Adrenal gland (tissue), 12 donors: Measurements from ENCODE around the gene SSC5D. TPM values are rescaled to one million over a fixed set of nuclear protein-coding genes. Genes with fewer than 3 reads are reported as not detected.

ENCODE experiments used
- DNase-seq, 7 donors: peaks; one replicate each; pipeline ENCODE4 v3.0.0-alpha.2; 2019 to 2020
- H3K27ac ChIP-seq, 5 donors: fragments of 200-600 bp; sonication (generic) in 4 of 5; 1 replicate in 3 of 5; 2 replicates in 2 of 5; pipeline versions ENCODE4 v1.5.1 to v1.8.0; 2016 to 2020; ENCODE audit warnings: mild to moderate bottlenecking in 1 of 5
- H3K27me3 ChIP-seq: fragments of 200-600 bp; 2 replicates; pipeline ENCODE4 v1.8.0; 2021
- H3K36me3 ChIP-seq, 2 donors: fragments of 200-600 bp; replicated peaks in 1 of 2; 1 replicate in 1 of 2; 2 replicates in 1 of 2; pipeline versions ENCODE4 v1.5.1 to v1.8.0; 2018 to 2022
- H3K4me1 ChIP-seq, 2 donors: fragments of 200-600 bp; replicated peaks in 1 of 2; 1 replicate in 1 of 2; 2 replicates in 1 of 2; pipeline versions ENCODE4 v1.5.1 to v1.8.0; 2018 to 2021
- H3K4me3 ChIP-seq, 4 donors: fragments of 200-600 bp; sonication (generic) in 3 of 4; one replicate each; pipeline ENCODE4 v1.5.1; 2016 to 2018
- H3K9me3 ChIP-seq, 3 donors: fragments of 200-600 bp; sonication (generic) in 1 of 3; replicated peaks in 1 of 3; 1 replicate in 2 of 3; 2 replicates in 1 of 3; pipeline versions ENCODE4 v1.5.1 to v1.8.0; 2016 to 2021
- CTCF ChIP-seq, 6 experiments: fragments of 450-650 bp in 4 of 6; fragments of 200-600 bp in 2 of 6; sonication (generic) in 1 of 6; IDR thresholded peaks; 1 replicate in 5 of 6; 2 replicates in 1 of 6; pipeline versions ENCODE4 v1.5.1 to v1.8.0; 2016 to 2021; ENCODE audit warnings: antibody characterized with exemption in 6 of 6, mild to moderate bottlenecking in 2 of 6, moderate library complexity in 1 of 6
- POLR2A ChIP-seq, 2 donors: fragments of 450-650 bp; IDR thresholded peaks; one replicate each; pipeline ENCODE4 v1.6.1; 2017; ENCODE audit warnings: antibody characterized with exemption in 2 of 2, mild to moderate bottlenecking in 2 of 2, moderate library complexity in 1 of 2
- WGBS, 4 donors: extraction: QIAGEN DNeasy Blood & Tissue Kit in 2 of 4; methylation state at CpG; one replicate each; pipeline versions ENCODE4 v1.1.5 to v1.1.7; 2013 to 2017; 5-methylcytosine and 5-hydroxymethylcytosine counted together
- intact Hi-C, 2 donors: fragments of 100-400 bp; cut with DNase I; formaldehyde crosslinking; loops; one replicate each; pipeline versions ENCODE4 v1.14.1 to v1.15.0; 2022 to 2023
- polyA plus RNA-seq, 3 donors: library from polyadenylated mRNA; stranded (reverse); fragments of 200-250 nt in 2 of 3; fragments of 350-450 nt in 1 of 3; fragmentation: Illumina TruSeq in 1 of 3; extraction: RNeasy Lipid Tissue Mini Kit (QIAGEN cat#74804) in 1 of 3; gene quantifications; one replicate each; pipeline ENCODE4 v1.2.3, GENCODE V29; 2013 to 2014
- total RNA-seq, 9 donors: library from RNA; depleted of rRNA in 4 of 9; stranded (reverse); fragments of >200 nt in 4 of 9; fragments of 120-200 nt in 1 of 9; fragmentation: NEBNext Ultra II Directional in 1 of 9; extraction: Animal tissue kit (Norgen Biotek cat#: 25700) in 1 of 9; gene quantifications; one replicate each; pipeline versions ENCODE4 v1.1.0 to v1.2.4, GENCODE V29; 2013 to 2023
- donor health status: healthy with polysubstance abuse.
- donor health status: Bipolar disorder and iron deficiency.
- donor health status: DM: yes; HTN: yes; CAD: no.
- donor health status: DM: no; HTN: no; CAD: no.
- donor health status: DM: no; HTN: no; CAD: no.
- donor health status: DM: yes; HTN: yes; CAD: no.

SSC5D gene
- total and polyA plus RNA-seq, 12 donors = 0.33 to 10.0 (median 4.4) TPM

- Histone ChIP-seq H3K4me1 (peaks cover 0 to 9% of the 10 kb centered on the region in 2 donors), H3K4me3 (no peak overlapping the region), H3K9me3 (no peaks in the 10 kb centered on the region), H3K27me3 (no peaks in the 10 kb centered on the region), H3K36me3 (no peaks in the 10 kb centered on the region), H3K27ac (no peak overlapping the region)
- DNase-seq = peak in 5 of 7 donors; percentile 56 to 71 (median 70)
- TF ChIP-seq POLR2A (IDR thresholded peaks at IDR 0.05) (no peak), CTCF (IDR thresholded peaks at IDR 0.05) (peak; percentile 81 to 100 (median 94))
- 22 to 49% (median 27%) methylated on average over 16 to 29 of the region's 29 CpGs for WGBS, 4 donors
- intact Hi-C loops = loop anchor here in 1 of 2 donors (2.0 kb wide), 1 partner anchor 35 kb away; no protein-coding TSS in a partner anchor
Measured at GRCh38 chr19:55467236-55468053, 20.8 kb upstream of the SSC5D start.

GRCh38 chr19:55468054-55468393, 20.2 kb upstream of the SSC5D start:
- no peak overlapping the region for H3K27ac ChIP-seq
- intact Hi-C loops = no loop called here
- TF ChIP-seq POLR2A (IDR thresholded peaks at IDR 0.05) = no peak
- TF ChIP-seq CTCF (IDR thresholded peaks at IDR 0.05) = peak in 2 of 6 experiments; percentile 34 to 46
- DNase-seq = no peak
- no peak overlapping the region for H3K4me3 ChIP-seq
- H3K9me3 ChIP-seq = no peaks in the 10 kb centered on the region
- H3K27me3 ChIP-seq = no peaks in the 10 kb centered on the region
- WGBS, 4 donors = 11 to 25% (median 17%) methylated on average over 3 to 4 of the region's 4 CpGs
- peaks cover 0 to 9% of the 10 kb centered on the region in 2 donors for H3K4me1 ChIP-seq
- H3K36me3 ChIP-seq = no peaks in the 10 kb centered on the region

- TF ChIP-seq POLR2A (IDR thresholded peaks at IDR 0.05) (no peak), CTCF (IDR thresholded peaks at IDR 0.05) (no peak)
- no peak for DNase-seq
- Histone ChIP-seq H3K4me1 (peaks cover 0 to 15% of the 10 kb centered on the region in 2 donors), H3K27me3 (no peaks in the 10 kb centered on the region), H3K36me3 (no peaks in the 10 kb centered on the region), H3K27ac (no peak overlapping the region), H3K4me3 (no peak overlapping the region), H3K9me3 (no peaks in the 10 kb centered on the region)
- intact Hi-C loops = no loop called here
- 82 to 91% (median 87%) methylated on average over 13 of the region's 13 CpGs for whole genome bisulfite sequencing, 4 donors
Measured at GRCh38 chr19:55471266-55471665, 17.0 kb upstream of the SSC5D start.

- TF ChIP-seq POLR2A (IDR thresholded peaks at IDR 0.05) = no peak
- no peak for DNase-seq
- Histone ChIP-seq H3K9me3 (no peaks in the 10 kb centered on the region), H3K27ac (no peak overlapping the region), H3K36me3 (no peaks in the 10 kb centered on the region), H3K27me3 (no peaks in the 10 kb centered on the region), H3K4me1 (peaks cover 4 to 15% of the 10 kb centered on the region in 2 donors), H3K4me3 (no peak overlapping the region)
- 55 to 94% (median 77%) methylated on average over 3 to 8 of the region's 8 CpGs for WGBS, 4 donors
- intact Hi-C loops = no loop called here
Measured at GRCh38 chr19:55472463-55472862, 15.8 kb upstream of the SSC5D start.
